Esophagus (tissue), 2 donors: ENCODE data around the gene SLPI. TPM values are rescaled to one million over a fixed set of nuclear protein-coding genes. Genes with fewer than 3 reads are reported as not detected.

Experiments
- H3K27ac ChIP-seq, 2 donors: one replicate each; pipeline ENCODE4 v1.5.1; 2013; ENCODE audit warnings: low read depth in 2 of 2, mild to moderate bottlenecking in 2 of 2, inconsistent platforms in 1 of 2, low read length in 1 of 2, moderate library complexity in 1 of 2
- H3K27me3 ChIP-seq, 2 donors: one replicate each; pipeline ENCODE4 v1.6.1; 2013; ENCODE audit warnings: low read length in 2 of 2, control low read depth in 1 of 2, mild to moderate bottlenecking in 1 of 2; ENCODE audit not compliant: insufficient read depth in 2 of 2, control insufficient read depth in 1 of 2
- H3K36me3 ChIP-seq, 2 donors: one replicate each; pipeline ENCODE4 v1.6.1; 2013; ENCODE audit warnings: low read length in 1 of 2; ENCODE audit not compliant: control insufficient read depth in 2 of 2, insufficient read depth in 2 of 2
- H3K4me1 ChIP-seq, 2 donors: one replicate each; pipeline ENCODE4 v1.6.1; 2013; ENCODE audit warnings: low read length in 1 of 2; ENCODE audit not compliant: control insufficient read depth in 2 of 2, insufficient read depth in 2 of 2
- H3K4me3 ChIP-seq, 2 donors: one replicate each; pipeline ENCODE4 v1.5.1; 2013; ENCODE audit warnings: low read length in 2 of 2, mild to moderate bottlenecking in 2 of 2, low read depth in 1 of 2, moderate library complexity in 1 of 2
- H3K9me3 ChIP-seq, 2 donors: one replicate each; pipeline ENCODE4 v1.6.1; 2013; ENCODE audit warnings: mild to moderate bottlenecking in 2 of 2, low read depth in 1 of 2, low read length in 1 of 2, moderate library complexity in 1 of 2; ENCODE audit not compliant: control insufficient read depth in 2 of 2, insufficient read depth in 1 of 2
- WGBS, 2 donors: extraction: QIAGEN DNeasy Blood & Tissue Kit; methylation state at CpG; one replicate each; pipeline ENCODE4 v1.1.7; 2013; 5-methylcytosine and 5-hydroxymethylcytosine counted together
- polyA plus RNA-seq, 2 donors: library from polyadenylated mRNA; stranded (reverse); fragments of 200-250 nt; gene quantifications; one replicate each; pipeline ENCODE4 v1.2.3, GENCODE V29; 2013
- donor health status: healthy with polysubstance abuse.
- donor health status: Bipolar disorder and iron deficiency.

SLPI gene
- polyA plus RNA-seq, 2 donors: 1,481 to 1,882 TPM

- Histone ChIP-seq H3K4me3 (no peak overlapping the region), H3K27ac (no peak overlapping the region), H3K36me3 (no peaks in the 10 kb centered on the region), H3K27me3 (no peaks in the 10 kb centered on the region), H3K4me1 (no peaks in the 10 kb centered on the region), H3K9me3 (peaks cover 0 to 5% of the 10 kb centered on the region in 2 donors)
- WGBS, 2 donors: 66 to 67% methylated on average over 9 of the region's 9 CpGs
Observed at GRCh38 chr20:45230631-45231030, 23.7 kb downstream of the SLPI start.

- Histone ChIP-seq H3K27ac (no peak overlapping the region), H3K27me3 (no peaks in the 10 kb centered on the region), H3K9me3 (no peaks in the 10 kb centered on the region), H3K4me1 (no peaks in the 10 kb centered on the region), H3K36me3 (no peaks in the 10 kb centered on the region), H3K4me3 (no peak overlapping the region)
- WGBS, 2 donors: 55 to 65% methylated on average over 18 of the region's 18 CpGs
Observed at GRCh38 chr20:45229264-45230056, 24.9 kb downstream of the SLPI start.

- no peaks in the 10 kb centered on the region for H3K4me1 ChIP-seq
- H3K27ac ChIP-seq: no peak overlapping the region
- no peaks in the 10 kb centered on the region for H3K27me3 ChIP-seq
- no peak overlapping the region for H3K4me3 ChIP-seq
- H3K36me3 ChIP-seq: no peaks in the 10 kb centered on the region
- no peaks in the 10 kb centered on the region for H3K9me3 ChIP-seq
- 76% methylated on average over 1 of the region's 1 CpG for WGBS, 2 donors
Observed at GRCh38 chr20:45226287-45226686, 28.1 kb downstream of the SLPI start.

GRCh38 chr20:45223136-45223535, 31.2 kb downstream of the SLPI start:
- peaks cover 0 to under 1% of the 10 kb centered on the region in 2 donors for H3K4me1 ChIP-seq
- no peaks in the 10 kb centered on the region for H3K27me3 ChIP-seq

GRCh38 chr20:45221076-45221475, 33.3 kb downstream of the SLPI start, which contains the start of gene SEMG2:
Gene SEMG2, plus strand, starts transcription at chr20:45221373. Its CDS starts 17 bp downstream, at chr20:45221390.
- Histone ChIP-seq H3K4me3 (no peak within 1 kb of the TSS), H3K9me3 (no peaks in the 10 kb centered on the region), H3K27ac (no peak within 1 kb of the TSS), H3K27me3 (no peaks in the 10 kb centered on the region), H3K36me3 (no peaks in the 10 kb centered on the region), H3K4me1 (peaks cover 0 to 3% of the 10 kb centered on the region in 2 donors)
- 91 to 94% methylated on average over 4 of the region's 4 CpGs for WGBS, 2 donors

More at GRCh38 chr20:45223136-45223535, 31.2 kb downstream of the SLPI start:
- Histone ChIP-seq H3K36me3 (no peaks in the 10 kb centered on the region), H3K9me3 (no peaks in the 10 kb centered on the region), H3K4me3 (no peak overlapping the region), H3K27ac (no peak overlapping the region)

GRCh38 chr20:45218636-45219035, 35.7 kb downstream of the SLPI start:
- peaks cover 0 to 3% of the 10 kb centered on the region in 2 donors for H3K4me1 ChIP-seq
- H3K9me3 ChIP-seq: no peaks in the 10 kb centered on the region
- no peak overlapping the region for H3K4me3 ChIP-seq
- WGBS, 2 donors: 86 to 92% methylated on average over 2 of the region's 2 CpGs
- no peaks in the 10 kb centered on the region for H3K27me3 ChIP-seq
- no peaks in the 10 kb centered on the region for H3K36me3 ChIP-seq
- H3K27ac ChIP-seq: no peak overlapping the region

- H3K9me3 ChIP-seq: no peaks in the 10 kb centered on the region
- WGBS, 2 donors: 66 to 70% methylated on average over 4 of the region's 4 CpGs
- H3K36me3 ChIP-seq: no peaks in the 10 kb centered on the region
Observed at GRCh38 chr20:45218124-45218523, 36.2 kb downstream of the SLPI start.

GRCh38 chr20:45212836-45213235, 41.5 kb downstream of the SLPI start:
- 85 to 86% methylated on average over 3 of the region's 3 CpGs for WGBS, 2 donors
- no peaks in the 10 kb centered on the region for H3K4me1 ChIP-seq
- no peak overlapping the region for H3K4me3 ChIP-seq
- H3K27me3 ChIP-seq: peaks cover 0 to 4% of the 10 kb centered on the region in 2 donors
- no peak overlapping the region for H3K27ac ChIP-seq
- H3K9me3 ChIP-seq: no peaks in the 10 kb centered on the region
- H3K36me3 ChIP-seq: no peaks in the 10 kb centered on the region

More at GRCh38 chr20:45218124-45218523, 36.2 kb downstream of the SLPI start:
- H3K27me3 ChIP-seq: no peaks in the 10 kb centered on the region
- H3K4me3 ChIP-seq: no peak overlapping the region
- H3K27ac ChIP-seq: no peak overlapping the region
- peaks cover 0 to 3% of the 10 kb centered on the region in 2 donors for H3K4me1 ChIP-seq

GRCh38 chr20:45211569-45212474, 42.5 kb downstream of the SLPI start:
- Histone ChIP-seq H3K4me1 (no peaks in the 10 kb centered on the region), H3K4me3 (no peak overlapping the region), H3K9me3 (no peaks in the 10 kb centered on the region), H3K27ac (no peak overlapping the region), H3K27me3 (peaks cover 0 to 4% of the 10 kb centered on the region in 2 donors), H3K36me3 (no peaks in the 10 kb centered on the region)
